ENCODE measurements around the gene WNT9B. TPM values are rescaled to one million over a fixed set of nuclear protein-coding genes. Genes with fewer than 3 reads are reported as not detected.

WNT9B gene
- total RNA-seq, 1 experiment from 2014 or later, result 0.70 TPM

DNA sequence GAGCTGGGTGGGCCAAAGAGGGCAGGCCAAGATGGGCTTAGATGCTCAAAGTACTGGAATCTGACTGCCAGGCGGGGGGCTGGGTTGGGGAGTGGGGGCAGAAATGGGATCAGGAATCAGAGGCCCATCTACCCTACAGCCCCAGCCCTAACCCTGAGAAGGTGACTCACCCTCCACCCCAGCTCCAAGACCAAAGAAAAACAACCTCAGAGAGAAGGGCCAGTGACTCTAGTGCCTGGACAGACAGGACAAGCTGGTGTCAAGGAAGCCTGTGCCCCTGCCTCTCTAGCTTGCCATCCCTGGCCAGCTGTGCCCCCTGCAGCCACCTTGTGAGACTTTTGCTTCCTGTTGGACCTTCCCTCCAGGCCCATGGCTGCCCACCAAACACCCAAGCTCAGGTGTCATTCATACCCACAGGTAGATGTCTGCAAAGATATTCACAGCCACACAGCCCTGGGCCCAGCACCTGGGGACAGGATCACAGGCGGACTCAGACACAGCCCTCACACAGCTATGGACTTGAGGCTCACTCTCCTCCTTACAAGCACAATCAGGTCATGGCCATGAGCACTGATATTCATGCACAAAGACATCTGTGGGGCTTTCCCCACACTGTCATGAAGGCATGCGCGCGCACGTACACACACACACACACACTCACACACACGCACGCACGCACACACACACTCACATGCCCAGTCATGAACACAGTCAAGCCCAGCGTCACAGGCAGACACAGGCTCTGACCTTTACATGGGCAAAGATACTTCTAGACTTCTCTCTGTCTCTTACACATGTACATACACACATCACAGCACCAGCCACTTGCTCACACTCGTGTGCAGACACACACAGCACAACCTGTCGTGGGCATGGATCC lies 35.7 kb upstream of the WNT9B start:
- Histone ChIP-seq H3K4ac (ENCODE audit: low read depth, low read length) (no peak overlapping the region), H2AK5ac (ENCODE audit: insufficient read length, low read length) (no peak overlapping the region), H3K23ac (ENCODE audit: insufficient read length, low read depth, low read length) (no peak overlapping the region), H3K9me3 (ENCODE audit: control insufficient read depth, low read depth, low read length) (no peaks in the 10 kb centered on the region), H3K27me3 (ENCODE audit: insufficient read depth, low read length) (peaks cover 33% of the 10 kb centered on the region), H2BK5ac (ENCODE audit: insufficient read length, low read length) (no peak overlapping the region), H3K27ac (ENCODE audit: insufficient read length, low read depth, low read length) (no peak overlapping the region), H3K79me2 (ENCODE audit: insufficient read depth, low read length) (no peaks in the 10 kb centered on the region), H3K4me1 (ENCODE audit: insufficient read depth, low read length) (peaks cover 8% of the 10 kb centered on the region; the same call in 1 of the 2 replicates), H4K5ac (ENCODE audit: insufficient read length, low read depth, low read length) (no peak overlapping the region), H2BK20ac (ENCODE audit: low read depth, low read length, poor library complexity, severe bottlenecking) (no peak overlapping the region), H3K56ac (ENCODE audit: insufficient read length, low read depth, low read length) (no peak overlapping the region), H4K91ac (ENCODE audit: insufficient read length, low read depth, low read length) (no peak overlapping the region), H2AFZ (ENCODE audit: low read length) (no peak overlapping the region), H2BK120ac (ENCODE audit: low read depth, low read length, poor library complexity, severe bottlenecking) (no peak overlapping the region), H3K23me2 (ENCODE audit: insufficient read length, low read depth, low read length, poor library complexity, severe bottlenecking) (peaks cover 25% of the 10 kb centered on the region), H3K9ac (ENCODE audit: extremely low read depth, insufficient read length, low read length) (no peak overlapping the region), H3K79me1 (ENCODE audit: insufficient read depth, low read depth, low read length, poor library complexity, severe bottlenecking) (no peaks in the 10 kb centered on the region), H3K14ac (ENCODE audit: insufficient read depth, low read length) (no peak overlapping the region), H2BK12ac (ENCODE audit: insufficient read length, low read depth, low read length) (no peak overlapping the region), H3K4me2 (ENCODE audit: insufficient read depth, insufficient read length, low read length) (no peak overlapping the region), H3T11ph (ENCODE audit: low read length) (no peak overlapping the region), H4K8ac (replicated peaks; ENCODE audit: insufficient read length, low read depth, low read length) (no peak overlapping the region), H4K20me1 (ENCODE audit: control insufficient read depth, insufficient read depth, insufficient read length) (no peaks in the 10 kb centered on the region), H3K18ac (ENCODE audit: insufficient read length, low read depth, low read length) (no peak overlapping the region), H2BK15ac (ENCODE audit: low read depth, low read length) (no peak overlapping the region)
- Mint-ChIP-seq H3K9me3 (no peaks in the 10 kb centered on the region; a peak in 2 of 5 replicates), H3K4me3 (peak overlapping the region in 1 of 2 experiments; percentile 81; a peak in 2 of 5 replicates), H3K36me3 (ENCODE audit: insufficient read depth in 1 of 3, low read depth in 3 of 3) (no peaks in the 10 kb centered on the region; a peak in 1 of 7 replicates), H3K4me1 (peaks cover 67 to 71% of the 10 kb centered on the region in 2 experiments), H3K27me3 (ENCODE audit: low read depth) (peaks cover 56% of the 10 kb centered on the region), H3K27ac (no peak overlapping the region)
- peak; percentile 39 for DNase-seq
- WGBS (ENCODE audit: extremely low coverage, insufficient read length, low lambda C conversion rate), result no CpG with 5 or more reads among the region's 12 CpGs
- TF ChIP-seq, protein P1, sequence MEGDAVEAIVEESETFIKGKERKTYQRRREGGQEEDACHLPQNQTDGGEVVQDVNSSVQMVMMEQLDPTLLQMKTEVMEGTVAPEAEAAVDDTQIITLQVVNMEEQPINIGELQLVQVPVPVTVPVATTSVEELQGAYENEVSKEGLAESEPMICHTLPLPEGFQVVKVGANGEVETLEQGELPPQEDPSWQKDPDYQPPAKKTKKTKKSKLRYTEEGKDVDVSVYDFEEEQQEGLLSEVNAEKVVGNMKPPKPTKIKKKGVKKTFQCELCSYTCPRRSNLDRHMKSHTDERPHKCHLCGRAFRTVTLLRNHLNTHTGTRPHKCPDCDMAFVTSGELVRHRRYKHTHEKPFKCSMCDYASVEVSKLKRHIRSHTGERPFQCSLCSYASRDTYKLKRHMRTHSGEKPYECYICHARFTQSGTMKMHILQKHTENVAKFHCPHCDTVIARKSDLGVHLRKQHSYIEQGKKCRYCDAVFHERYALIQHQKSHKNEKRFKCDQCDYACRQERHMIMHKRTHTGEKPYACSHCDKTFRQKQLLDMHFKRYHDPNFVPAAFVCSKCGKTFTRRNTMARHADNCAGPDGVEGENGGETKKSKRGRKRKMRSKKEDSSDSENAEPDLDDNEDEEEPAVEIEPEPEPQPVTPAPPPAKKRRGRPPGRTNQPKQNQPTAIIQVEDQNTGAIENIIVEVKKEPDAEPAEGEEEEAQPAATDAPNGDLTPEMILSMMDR (conservative IDR thresholded peaks at IDR 0.05), result no peak
